HepG2 (cell line): ENCODE measurements around the gene METTL27.

Source experiments
- CTCF ChIP-seq: sonication (generic); formaldehyde crosslinking; IDR thresholded peaks from 2 replicates; pipeline ENCODE4 v1.5.0; 2020; ENCODE audit warnings: mild to moderate bottlenecking, missing genetic modification reagents, moderate library complexity
- EZH2 ChIP-seq: conservative IDR thresholded peaks from 2 replicates; pipeline ENCODE4 v1.6.1; 2012; ENCODE audit warnings: mild to moderate bottlenecking, low read depth, low read length, moderate library complexity
- HNRNPUL1 ChIP-seq: fragments of 200-400 bp; formaldehyde crosslinking; IDR thresholded peaks from 2 replicates; pipeline ENCODE4 v1.6.1; 2017; ENCODE audit warnings: low read depth, mild to moderate bottlenecking, low read length, moderate library complexity
- MTF1 ChIP-seq: sonication (generic); formaldehyde crosslinking; IDR thresholded peaks from 2 replicates; pipeline ENCODE4 v1.5.0; 2020; ENCODE audit warnings: missing genetic modification reagents
- POLR2AphosphoS2 ChIP-seq: IDR thresholded peaks from 2 replicates; pipeline ENCODE4 v1.6.1; 2011; ENCODE audit warnings: low read depth, low read length, improper control_type of control experiment
- RNF2 ChIP-seq: fragments of 450-650 bp; conservative IDR thresholded peaks from 2 replicates; pipeline ENCODE4 v1.6.1; 2016; ENCODE audit warnings: low read depth
- RXRA ChIP-seq: sonication (generic); formaldehyde crosslinking; IDR thresholded peaks from 2 replicates; pipeline ENCODE4 v1.5.1; 2020; ENCODE audit warnings: missing genetic modification reagents
- ZNF24 ChIP-seq: fragments of 450-650 bp; IDR thresholded peaks from 2 replicates; pipeline ENCODE4 v1.6.1; 2017; ENCODE audit warnings: antibody characterized with exemption, mild to moderate bottlenecking
- ZSCAN25 ChIP-seq: sonication (generic); formaldehyde crosslinking; IDR thresholded peaks from 2 replicates; pipeline ENCODE4 v1.8.0; 2022; ENCODE audit warnings: mild to moderate bottlenecking, missing genetic modification reagents
- TF ChIP-seq, protein P1 (sequence below): sonication (generic); formaldehyde crosslinking; IDR thresholded peaks from 2 replicates; pipeline ENCODE4 v1.4.0; 2020; ENCODE audit warnings: missing genetic modification reagents, borderline replicate concordance
- TF ChIP-seq, protein P2 (sequence below): sonication (generic); formaldehyde crosslinking; IDR thresholded peaks from 2 replicates; pipeline ENCODE4 v1.9.0; 2022; ENCODE audit warnings: missing genetic modification reagents, mild to moderate bottlenecking, borderline replicate concordance

DNA sequence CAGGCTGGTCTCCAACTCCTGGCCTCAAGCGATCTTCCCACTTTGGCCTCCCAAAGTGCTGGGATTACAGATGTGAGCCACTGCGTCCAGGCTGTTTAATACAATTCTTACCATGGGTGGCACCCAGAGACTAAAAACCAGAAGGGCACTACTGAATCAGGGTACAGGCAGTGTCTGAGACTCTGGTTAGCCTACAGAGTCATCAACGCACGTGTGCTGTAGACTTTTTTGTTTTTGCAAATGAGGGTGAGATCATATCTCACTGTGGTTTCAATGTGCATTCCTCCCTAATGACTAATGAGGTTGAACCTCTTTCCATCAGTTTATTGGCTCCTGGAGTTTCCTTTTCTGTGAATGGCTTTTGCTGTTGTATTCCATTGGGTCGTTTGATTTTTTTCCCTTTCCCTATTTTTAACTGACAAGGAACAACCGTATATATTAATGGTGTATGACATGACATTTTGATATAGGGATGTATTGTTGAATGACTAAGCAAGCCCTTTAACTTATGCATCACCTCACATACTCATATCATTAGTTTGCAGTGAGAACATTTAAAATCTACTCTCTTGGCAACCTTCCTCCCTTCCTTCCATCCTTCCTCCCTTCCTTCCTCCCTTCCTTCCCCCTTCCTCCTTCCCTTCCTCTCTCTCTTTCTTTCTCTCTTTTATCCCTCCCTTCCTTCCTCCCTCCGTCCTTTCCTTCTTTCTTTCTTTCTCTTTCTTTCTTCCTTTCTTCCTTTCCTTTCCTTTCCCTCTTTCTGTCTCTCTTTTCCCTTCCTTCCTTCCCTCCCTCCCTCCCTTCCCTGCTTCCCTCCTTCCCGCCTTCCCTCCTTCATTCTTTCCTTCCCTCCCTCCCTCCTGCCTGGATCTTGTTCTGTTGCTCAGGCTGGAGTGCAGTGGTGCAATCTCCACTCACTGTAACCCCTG lies 9.4 kb upstream of the METTL27 start:
- no peak for TF ChIP-seq ZSCAN25 (CRISPR knock-in tag)
- TF ChIP-seq RNF2 = no peak
- TF ChIP-seq HNRNPUL1 = no peak
- no peak for TF ChIP-seq CTCF (CRISPR knock-in tag)
- TF ChIP-seq, protein P1, sequence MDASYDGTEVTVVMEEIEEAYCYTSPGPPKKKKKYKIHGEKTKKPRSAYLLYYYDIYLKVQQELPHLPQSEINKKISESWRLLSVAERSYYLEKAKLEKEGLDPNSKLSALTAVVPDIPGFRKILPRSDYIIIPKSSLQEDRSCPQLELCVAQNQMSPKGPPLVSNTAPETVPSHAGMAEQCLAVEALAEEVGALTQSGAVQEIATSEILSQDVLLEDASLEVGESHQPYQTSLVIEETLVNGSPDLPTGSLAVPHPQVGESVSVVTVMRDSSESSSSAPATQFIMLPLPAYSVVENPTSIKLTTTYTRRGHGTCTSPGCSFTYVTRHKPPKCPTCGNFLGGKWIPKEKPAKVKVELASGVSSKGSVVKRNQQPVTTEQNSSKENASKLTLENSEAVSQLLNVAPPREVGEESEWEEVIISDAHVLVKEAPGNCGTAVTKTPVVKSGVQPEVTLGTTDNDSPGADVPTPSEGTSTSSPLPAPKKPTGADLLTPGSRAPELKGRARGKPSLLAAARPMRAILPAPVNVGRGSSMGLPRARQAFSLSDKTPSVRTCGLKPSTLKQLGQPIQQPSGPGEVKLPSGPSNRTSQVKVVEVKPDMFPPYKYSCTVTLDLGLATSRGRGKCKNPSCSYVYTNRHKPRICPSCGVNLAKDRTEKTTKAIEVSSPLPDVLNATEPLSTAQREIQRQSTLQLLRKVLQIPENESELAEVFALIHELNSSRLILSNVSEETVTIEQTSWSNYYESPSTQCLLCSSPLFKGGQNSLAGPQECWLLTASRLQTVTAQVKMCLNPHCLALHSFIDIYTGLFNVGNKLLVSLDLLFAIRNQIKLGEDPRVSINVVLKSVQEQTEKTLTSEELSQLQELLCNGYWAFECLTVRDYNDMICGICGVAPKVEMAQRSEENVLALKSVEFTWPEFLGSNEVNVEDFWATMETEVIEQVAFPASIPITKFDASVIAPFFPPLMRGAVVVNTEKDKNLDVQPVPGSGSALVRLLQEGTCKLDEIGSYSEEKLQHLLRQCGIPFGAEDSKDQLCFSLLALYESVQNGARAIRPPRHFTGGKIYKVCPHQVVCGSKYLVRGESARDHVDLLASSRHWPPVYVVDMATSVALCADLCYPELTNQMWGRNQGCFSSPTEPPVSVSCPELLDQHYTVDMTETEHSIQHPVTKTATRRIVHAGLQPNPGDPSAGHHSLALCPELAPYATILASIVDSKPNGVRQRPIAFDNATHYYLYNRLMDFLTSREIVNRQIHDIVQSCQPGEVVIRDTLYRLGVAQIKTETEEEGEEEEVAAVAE (CRISPR knock-in tag) = no peak
- no peak for TF ChIP-seq ZNF24
- TF ChIP-seq RXRA (CRISPR knock-in tag) = no peak
- TF ChIP-seq, protein P2, sequence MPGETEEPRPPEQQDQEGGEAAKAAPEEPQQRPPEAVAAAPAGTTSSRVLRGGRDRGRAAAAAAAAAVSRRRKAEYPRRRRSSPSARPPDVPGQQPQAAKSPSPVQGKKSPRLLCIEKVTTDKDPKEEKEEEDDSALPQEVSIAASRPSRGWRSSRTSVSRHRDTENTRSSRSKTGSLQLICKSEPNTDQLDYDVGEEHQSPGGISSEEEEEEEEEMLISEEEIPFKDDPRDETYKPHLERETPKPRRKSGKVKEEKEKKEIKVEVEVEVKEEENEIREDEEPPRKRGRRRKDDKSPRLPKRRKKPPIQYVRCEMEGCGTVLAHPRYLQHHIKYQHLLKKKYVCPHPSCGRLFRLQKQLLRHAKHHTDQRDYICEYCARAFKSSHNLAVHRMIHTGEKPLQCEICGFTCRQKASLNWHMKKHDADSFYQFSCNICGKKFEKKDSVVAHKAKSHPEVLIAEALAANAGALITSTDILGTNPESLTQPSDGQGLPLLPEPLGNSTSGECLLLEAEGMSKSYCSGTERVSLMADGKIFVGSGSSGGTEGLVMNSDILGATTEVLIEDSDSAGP (CRISPR knock-in tag) = no peak
- no peak for TF ChIP-seq POLR2AphosphoS2
- no peak for TF ChIP-seq MTF1
- no peak for TF ChIP-seq EZH2
